Sigmoid colon (tissue), 4 donors: Measurements from ENCODE around the gene STK11.

Experiments
- CTCF ChIP-seq, 4 experiments: fragments of 450-650 bp in 3 of 4; fragments of 200-600 bp in 1 of 4; IDR thresholded peaks; one replicate each; pipeline ENCODE4 v1.5.1; 2016 to 2019; ENCODE audit warnings: antibody characterized with exemption in 4 of 4, mild to moderate bottlenecking in 3 of 4, moderate library complexity in 2 of 4
- POLR2A ChIP-seq, 2 donors: fragments of 450-650 bp; IDR thresholded peaks; one replicate each; pipeline ENCODE4 v1.6.1; 2016; ENCODE audit warnings: antibody characterized with exemption in 2 of 2, mild to moderate bottlenecking in 2 of 2, moderate library complexity in 2 of 2
- POLR2AphosphoS5 ChIP-seq, 4 donors: sonication (generic); formaldehyde crosslinking; IDR thresholded peaks; one replicate each; pipeline ENCODE4 v1.6.1; 2017; ENCODE audit warnings: antibody characterized with exemption in 4 of 4

- TF ChIP-seq CTCF (IDR thresholded peaks at IDR 0.05), result no peak
- no peak for TF ChIP-seq POLR2A (IDR thresholded peaks at IDR 0.05)
- TF ChIP-seq POLR2AphosphoS5 (IDR thresholded peaks at IDR 0.05), result no peak
Observed at GRCh38 chr19:1227304-1228054, 21.9 kb downstream of the STK11 start.
